H9 (cell line): ENCODE measurements around the gene GRK3. TPM values are rescaled to one million over a fixed set of nuclear protein-coding genes. Genes with fewer than 3 reads are reported as not detected.

Experiments
- DNase-seq: peaks from one replicate; pipeline ENCODE4 v3.0.0-alpha.2; 2017
- H2AFZ ChIP-seq: one replicate; pipeline ENCODE4 v1.6.1; 2013; ENCODE audit warnings: mild to moderate bottlenecking, low read length, control low read depth, moderate library complexity
- H2AK5ac ChIP-seq: 2 replicates; pipeline ENCODE4 v1.6.1; 2013; ENCODE audit warnings: low read length, control low read depth, mixed read lengths; ENCODE audit not compliant: insufficient read length
- H2BK120ac ChIP-seq: one replicate; pipeline ENCODE4 v1.6.1; 2013; ENCODE audit warnings: low read depth, mild to moderate bottlenecking, low read length, control low read depth, inconsistent platforms; ENCODE audit not compliant: poor library complexity, severe bottlenecking
- H2BK12ac ChIP-seq: 2 replicates; pipeline ENCODE4 v1.6.1; 2013; ENCODE audit warnings: low read length, control low read depth, mixed read lengths, low read depth; ENCODE audit not compliant: insufficient read length
- H2BK15ac ChIP-seq: 2 replicates; pipeline ENCODE4 v1.6.1; 2013; ENCODE audit warnings: low read depth, low read length, control low read depth
- H2BK20ac ChIP-seq: one replicate; pipeline ENCODE4 v1.6.1; 2013; ENCODE audit warnings: low read depth, mild to moderate bottlenecking, low read length, control low read depth, inconsistent platforms; ENCODE audit not compliant: poor library complexity, severe bottlenecking
- H2BK5ac ChIP-seq: 2 replicates; pipeline ENCODE4 v1.6.1; 2013; ENCODE audit warnings: low read length, control low read depth, mixed read lengths; ENCODE audit not compliant: insufficient read length
- H3K14ac ChIP-seq: 2 replicates; pipeline ENCODE4 v1.6.1; 2013; ENCODE audit warnings: low read length, control low read depth; ENCODE audit not compliant: insufficient read depth
- H3K18ac ChIP-seq: 2 replicates; pipeline ENCODE4 v1.6.1; 2013; ENCODE audit warnings: low read depth, mild to moderate bottlenecking, mixed read lengths, low read length, control low read depth; ENCODE audit not compliant: insufficient read length
- H3K23ac ChIP-seq: 2 replicates; pipeline ENCODE4 v1.6.1; 2013; ENCODE audit warnings: low read length, control low read depth, mixed read lengths, low read depth; ENCODE audit not compliant: insufficient read length
- H3K23me2 ChIP-seq: 2 replicates; pipeline ENCODE4 v1.6.1; 2013; ENCODE audit warnings: low read depth, mild to moderate bottlenecking, mixed read lengths, low read length, control low read depth; ENCODE audit not compliant: insufficient read length, poor library complexity, severe bottlenecking
- H3K27ac ChIP-seq: 2 replicates; pipeline ENCODE4 v1.5.1; 2013; ENCODE audit warnings: low read length, control low read depth, mixed read lengths, low read depth; ENCODE audit not compliant: insufficient read length
- H3K27me3 ChIP-seq: 2 replicates; pipeline ENCODE4 v1.6.1; 2013; ENCODE audit warnings: low read length, control low read depth, inconsistent platforms; ENCODE audit not compliant: insufficient read depth
- H3K4ac ChIP-seq: 2 replicates; pipeline ENCODE4 v1.6.1; 2013; ENCODE audit warnings: low read depth, mild to moderate bottlenecking, control low read depth, inconsistent platforms, low read length, moderate library complexity
- H3K4me1 ChIP-seq: 2 replicates; pipeline ENCODE4 v1.6.1; 2013; ENCODE audit warnings: low read length, control low read depth, inconsistent platforms; ENCODE audit not compliant: insufficient read depth
- H3K4me2 ChIP-seq: 2 replicates; pipeline ENCODE4 v1.6.1; 2013; ENCODE audit warnings: low read length, control low read depth, mixed read lengths; ENCODE audit not compliant: insufficient read length, insufficient read depth
- H3K56ac ChIP-seq: 2 replicates; pipeline ENCODE4 v1.6.1; 2013; ENCODE audit warnings: low read depth, mild to moderate bottlenecking, mixed read lengths, low read length, control low read depth; ENCODE audit not compliant: insufficient read length
- H3K79me1 ChIP-seq: 2 replicates; pipeline ENCODE4 v1.6.1; 2013; ENCODE audit warnings: low read depth, mild to moderate bottlenecking, moderate library complexity, low read length, control low read depth, inconsistent platforms; ENCODE audit not compliant: insufficient read depth, poor library complexity, severe bottlenecking
- H3K79me2 ChIP-seq: 2 replicates; pipeline ENCODE4 v1.6.1; 2013; ENCODE audit warnings: low read length, control low read depth, inconsistent platforms; ENCODE audit not compliant: insufficient read depth
- H3K9ac ChIP-seq: 2 replicates; pipeline ENCODE4 v1.6.1; 2013; ENCODE audit warnings: low read length, control low read depth, mixed read lengths; ENCODE audit not compliant: insufficient read length; ENCODE audit errors: extremely low read depth
- H3K9me3 ChIP-seq: one replicate; pipeline ENCODE4 v1.6.1; 2013; ENCODE audit warnings: low read depth, low read length, inconsistent platforms; ENCODE audit not compliant: control insufficient read depth
- H3T11ph ChIP-seq: one replicate; pipeline ENCODE4 v1.6.1; 2013; ENCODE audit warnings: mild to moderate bottlenecking, low read length, control low read depth, inconsistent platforms
- H4K20me1 ChIP-seq: one replicate; pipeline ENCODE4 v1.6.1; 2013; ENCODE audit not compliant: control insufficient read depth, insufficient read length, insufficient read depth
- H4K5ac ChIP-seq: 2 replicates; pipeline ENCODE4 v1.6.1; 2013; ENCODE audit warnings: low read depth, mild to moderate bottlenecking, mixed read lengths, low read length, control low read depth; ENCODE audit not compliant: insufficient read length
- H4K8ac ChIP-seq: replicated peaks from 2 replicates; pipeline ENCODE4 v1.6.1; 2013; ENCODE audit warnings: low read length, control low read depth, mixed read lengths, low read depth; ENCODE audit not compliant: insufficient read length
- H4K91ac ChIP-seq: 2 replicates; pipeline ENCODE4 v1.6.1; 2013; ENCODE audit warnings: low read depth, mild to moderate bottlenecking, moderate library complexity, mixed read lengths, low read length, control low read depth; ENCODE audit not compliant: insufficient read length
- H3K27ac Mint-ChIP-seq, 3 experiments: 2 replicates in 2 of 3; 3 replicates in 1 of 3; pipeline ENCODE4 v1.8.0; 2020 to 2021; ENCODE audit warnings: mixed read lengths in 3 of 3, mild to moderate bottlenecking in 1 of 3, moderate library complexity in 1 of 3
- H3K27me3 Mint-ChIP-seq: 2 replicates; pipeline ENCODE4 v1.8.0; 2021; ENCODE audit warnings: low read depth, mild to moderate bottlenecking, moderate library complexity, mixed read lengths
- H3K36me3 Mint-ChIP-seq, 3 experiments: 2 replicates in 2 of 3; 3 replicates in 1 of 3; pipeline ENCODE4 v1.8.0; 2020 to 2021; ENCODE audit warnings: low read depth in 3 of 3, mixed read lengths in 3 of 3; ENCODE audit not compliant: insufficient read depth in 1 of 3
- H3K4me1 Mint-ChIP-seq, 2 experiments: 2 replicates each; pipeline ENCODE4 v1.8.0; 2020; ENCODE audit warnings: mixed read lengths in 2 of 2
- H3K4me3 Mint-ChIP-seq, 2 experiments: 2 replicates in 1 of 2; 3 replicates in 1 of 2; pipeline ENCODE4 v1.8.0; 2020 to 2021; ENCODE audit warnings: mild to moderate bottlenecking in 2 of 2, mixed read lengths in 2 of 2, moderate library complexity in 1 of 2
- H3K9me3 Mint-ChIP-seq, 2 experiments: 2 replicates in 1 of 2; 3 replicates in 1 of 2; pipeline ENCODE4 v1.8.0; 2020; ENCODE audit warnings: mild to moderate bottlenecking in 2 of 2, mixed read lengths in 2 of 2, moderate library complexity in 1 of 2
- CTCF ChIP-seq: fragments of 200-600 bp; sonication (generic); conservative IDR thresholded peaks from 3 replicates; pipeline ENCODE4 v1.8.0; 2021; ENCODE audit warnings: antibody characterized with exemption, mild to moderate bottlenecking
- WGBS: extraction: QIAGEN DNeasy Blood & Tissue Kit; methylation state at CpG from one replicate; pipeline ENCODE4 v1.1.7; 2013; ENCODE audit warnings: missing lambda C conversion rate, low lambda C conversion rate, mixed read lengths; ENCODE audit not compliant: insufficient read length; ENCODE audit errors: extremely low coverage; 5-methylcytosine and 5-hydroxymethylcytosine counted together
- total RNA-seq: library from RNA; stranded (reverse); gene quantifications from 2 replicates; pipeline ENCODE4 v1.2.1, GENCODE V29; 2021

The GRK3 gene
- total RNA-seq, 1 experiment from 2014 or later = 23.9 TPM

GRCh38 chr22:25663654-25664053 lies 99.2 kb downstream of the GRK3 start:
- Histone ChIP-seq H3K27me3 (no peaks in the 10 kb centered on the region), H2BK5ac (no peak overlapping the region), H2AK5ac (no peak overlapping the region), H3K27ac (no peak overlapping the region), H3K56ac (no peak overlapping the region), H3K23me2 (no peaks in the 10 kb centered on the region), H3K79me2 (no peaks in the 10 kb centered on the region), H2BK15ac (no peak overlapping the region), H3K14ac (no peak overlapping the region), H4K8ac (no peak overlapping the region), H3K4ac (no peak overlapping the region), H2AFZ (no peak overlapping the region), H3K4me1 (no peaks in the 10 kb centered on the region), H2BK12ac (no peak overlapping the region), H3K18ac (no peak overlapping the region), H2BK120ac (no peak overlapping the region), H4K20me1 (no peaks in the 10 kb centered on the region), H4K5ac (no peak overlapping the region), H3K79me1 (no peaks in the 10 kb centered on the region), H3K4me2 (no peak overlapping the region), H2BK20ac (no peak overlapping the region), H3T11ph (no peak overlapping the region), H3K9me3 (no peaks in the 10 kb centered on the region), H3K23ac (no peak overlapping the region), H4K91ac (no peak overlapping the region), H3K9ac (no peak overlapping the region)
- Mint-ChIP-seq H3K4me1 (peaks cover 8 to 9% of the 10 kb centered on the region in 2 experiments), H3K4me3 (no peak overlapping the region), H3K27me3 (no peaks in the 10 kb centered on the region), H3K27ac (no peak overlapping the region), H3K9me3 (no peaks in the 10 kb centered on the region), H3K36me3 (0 out of 7 replicates have a peak, but pooled peaks cover 0 to 3% (median 0%) of the 10 kb centered on the region in 3 experiments)
- DNase-seq = no peak
- no CpG with 5 or more reads among the region's 4 CpGs for WGBS
- no peak for TF ChIP-seq CTCF
